HG02610 (cell line): ENCODE data around the gene SSU72.
"Not testable (repeated sequence)": the region's sequence is repeated elsewhere in the genome, so short reads cannot be mapped to it uniquely, and the experiment has no call there.

Source experiments
- ATAC-seq: cut with Tn5 transposase; IDR thresholded peaks from one replicate; pipeline ENCODE4 v1.9.1; 2021; ENCODE audit warnings: mild to moderate bottlenecking, moderate library complexity; ENCODE audit not compliant: unreplicated experiment

Gene SSU72

GRCh38 chr1:1596493-1597274 is 22.0 kb upstream of the SSU72 start:
- ATAC-seq: no peak

GRCh38 chr1:1595341-1595740 is 20.7 kb upstream of the SSU72 start:
- ATAC-seq: not testable (repeated sequence)

- no peak for ATAC-seq
These were observed 20.1 kb upstream of the SSU72 start for GRCh38 chr1:1594602-1595260.

- ATAC-seq: no peak
These were observed 19.4 kb upstream of the SSU72 start for GRCh38 chr1:1593834-1594601.

GRCh38 chr1:1591452-1591851 is 16.8 kb upstream of the SSU72 start:
- no peak for ATAC-seq

- no peak for ATAC-seq
These were observed 8.8 kb upstream of the SSU72 start for GRCh38 chr1:1583347-1584010.

- ATAC-seq: no peak
These were observed 8.1 kb upstream of the SSU72 start for GRCh38 chr1:1582585-1583346.

GRCh38 chr1:1578371-1578940 is 3.8 kb upstream of the SSU72 start:
- no peak for ATAC-seq

GRCh38 chr1:1577367-1578011 is 2.8 kb upstream of the SSU72 start:
- ATAC-seq: no peak

- peak; percentile 48 for ATAC-seq
These were observed 581 bp downstream of the SSU72 start for GRCh38 chr1:1573843-1574720.

GRCh38 chr1:1569341-1569740 is 5.3 kb downstream of the SSU72 start:
- ATAC-seq: no peak

GRCh38 chr1:1567891-1568291 is 6.8 kb downstream of the SSU72 start:
- no peak for ATAC-seq

- no peak for ATAC-seq
These were observed 7.3 kb downstream of the SSU72 start for GRCh38 chr1:1567152-1567875.

- ATAC-seq: no peak
These were observed 9.3 kb downstream of the SSU72 start for GRCh38 chr1:1565340-1565739.

- ATAC-seq: no peak
These were observed 10.4 kb downstream of the SSU72 start for GRCh38 chr1:1564268-1564667.

GRCh38 chr1:1563688-1564087 is 11.0 kb downstream of the SSU72 start:
- ATAC-seq: no peak

GRCh38 chr1:1562556-1563195 is 12.0 kb downstream of the SSU72 start:
- no peak for ATAC-seq
